Neural progenitor cell (in vitro differentiated cells): Measurements from ENCODE around the gene LATS2. TPM values are rescaled to one million over a fixed set of nuclear protein-coding genes. Genes with fewer than 3 reads are reported as not detected.

Source experiments
- DNase-seq: peaks from one replicate; pipeline ENCODE4 v3.0.0-alpha.2; 2016; ENCODE audit warnings: low spot score
- H2AFZ ChIP-seq: fragments of 200-600 bp; sonication (generic); replicated peaks from 2 replicates; pipeline ENCODE4 v1.6.1; 2016; ENCODE audit warnings: antibody characterized with exemption
- H3F3A ChIP-seq: fragments of 200-600 bp; sonication (generic); 2 replicates; pipeline ENCODE4 v1.6.1; 2016; ENCODE audit warnings: antibody characterized with exemption, low read depth
- H3K27ac ChIP-seq: fragments of 200-600 bp; sonication (generic); 2 replicates; pipeline ENCODE4 v1.5.1; 2016; ENCODE audit warnings: mild to moderate bottlenecking
- H3K27me3 ChIP-seq: fragments of 200-600 bp; sonication (generic); 2 replicates; pipeline ENCODE4 v1.6.1; 2016; ENCODE audit warnings: mild to moderate bottlenecking, moderate library complexity
- H3K36me3 ChIP-seq: fragments of 200-600 bp; sonication (generic); 2 replicates; pipeline ENCODE4 v1.5.1; 2016
- H3K4me1 ChIP-seq: fragments of 200-600 bp; sonication (generic); 2 replicates; pipeline ENCODE4 v1.6.1; 2016; ENCODE audit warnings: mixed run types
- H3K4me2 ChIP-seq: fragments of 200-600 bp; sonication (generic); 2 replicates; pipeline ENCODE4 v1.6.1; 2016
- H3K4me3 ChIP-seq: fragments of 200-600 bp; sonication (generic); 2 replicates; pipeline ENCODE4 v1.5.1; 2016
- H3K79me2 ChIP-seq: fragments of 200-600 bp; sonication (generic); 2 replicates; pipeline ENCODE4 v1.6.1; 2016; ENCODE audit warnings: low read depth
- H3K9ac ChIP-seq: fragments of 200-600 bp; sonication (generic); 2 replicates; pipeline ENCODE4 v1.6.1; 2016
- H3K9me3 ChIP-seq: fragments of 200-600 bp; sonication (generic); 2 replicates; pipeline ENCODE4 v1.5.1; 2016; ENCODE audit warnings: low read depth
- H4K20me1 ChIP-seq: fragments of 200-600 bp; sonication (generic); 2 replicates; pipeline ENCODE4 v1.6.1; 2016; ENCODE audit warnings: low read depth
- H3K27ac Mint-ChIP-seq: 3 replicates; pipeline ENCODE4 v1.8.0; 2021; ENCODE audit warnings: mixed read lengths
- H3K27me3 Mint-ChIP-seq: 2 replicates; pipeline ENCODE4 v1.8.0; 2022; ENCODE audit warnings: low read depth, mild to moderate bottlenecking, inconsistent platforms, moderate library complexity, mixed read lengths; ENCODE audit not compliant: insufficient read depth
- H3K36me3 Mint-ChIP-seq: 3 replicates; pipeline ENCODE4 v1.8.0; 2021; ENCODE audit warnings: mixed read lengths
- H3K4me1 Mint-ChIP-seq: 3 replicates; pipeline ENCODE4 v1.8.0; 2021; ENCODE audit warnings: mixed read lengths
- H3K4me3 Mint-ChIP-seq: 3 replicates; pipeline ENCODE4 v1.8.0; 2021; ENCODE audit warnings: mild to moderate bottlenecking, moderate library complexity, mixed read lengths
- H3K9me3 Mint-ChIP-seq: 3 replicates; pipeline ENCODE4 v1.8.0; 2020; ENCODE audit warnings: mixed read lengths
- EZH2 ChIP-seq: fragments of 200-600 bp; sonication (generic); IDR thresholded peaks from 2 replicates; pipeline ENCODE4 v1.6.1; 2017; ENCODE audit warnings: antibody characterized with exemption, mild to moderate bottlenecking, moderate library complexity
- EZH2phosphoT487 ChIP-seq: fragments of 200-600 bp; sonication (generic); IDR thresholded peaks from 2 replicates; pipeline ENCODE4 v1.6.1; 2017; ENCODE audit warnings: antibody characterized with exemption
- total RNA-seq: library from RNA; depleted of rRNA; stranded (reverse); fragments of >200 nt; gene quantifications from 2 replicates; pipeline ENCODE4 v1.2.3, GENCODE V29; 2015; ENCODE audit warnings: low replicate concordance
- TF ChIP-seq, protein P1 (sequence below): fragments of 200-600 bp; sonication (generic); IDR thresholded peaks from 2 replicates; pipeline ENCODE4 v1.5.1; 2017; ENCODE audit warnings: antibody characterized with exemption, mild to moderate bottlenecking

The LATS2 gene
- total RNA-seq, 1 donor from 2014 or later, result 15.2 TPM

DNA sequence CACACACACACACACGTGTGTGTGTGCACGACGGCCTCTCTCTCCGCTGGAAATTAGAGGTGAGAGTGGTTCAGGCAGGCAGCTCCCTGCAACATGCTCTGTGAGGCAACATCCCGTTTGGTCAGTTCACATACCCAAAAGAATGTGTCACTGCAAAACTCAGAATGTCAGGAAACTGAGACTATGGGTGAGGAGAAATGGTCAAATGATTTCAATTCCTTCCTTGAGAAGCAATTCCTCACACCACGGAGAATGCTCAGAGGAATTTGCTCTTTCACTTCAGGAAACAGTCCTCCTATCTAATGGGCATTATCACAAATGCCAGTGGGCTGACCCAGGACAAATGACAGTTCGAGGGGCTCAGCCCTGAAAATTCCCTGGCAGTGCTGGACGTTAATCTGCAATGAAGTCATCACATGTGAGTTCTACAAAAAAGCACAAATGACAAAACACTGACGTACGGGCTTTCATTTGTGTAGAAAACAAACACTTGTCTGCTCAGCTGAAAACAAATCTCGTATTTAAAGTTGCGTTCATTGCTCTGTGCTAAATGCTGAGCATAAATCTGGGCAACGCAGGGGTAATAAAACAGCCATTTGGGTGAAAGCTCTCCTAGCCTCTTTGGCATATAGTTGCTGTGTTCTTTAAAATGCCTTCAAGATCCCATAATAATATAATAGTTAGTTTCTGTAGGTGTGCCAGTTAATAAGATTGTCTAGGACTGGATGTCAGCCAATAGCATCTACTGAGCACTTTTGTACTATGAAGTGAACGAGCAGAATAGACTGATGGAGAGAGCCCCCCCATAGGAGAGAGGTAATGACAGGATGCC is 18.6 kb upstream of the LATS2 start:
- no peak overlapping the region for H3K4me3 Mint-ChIP-seq
- H3K4me2 ChIP-seq, result no peak overlapping the region

DNA sequence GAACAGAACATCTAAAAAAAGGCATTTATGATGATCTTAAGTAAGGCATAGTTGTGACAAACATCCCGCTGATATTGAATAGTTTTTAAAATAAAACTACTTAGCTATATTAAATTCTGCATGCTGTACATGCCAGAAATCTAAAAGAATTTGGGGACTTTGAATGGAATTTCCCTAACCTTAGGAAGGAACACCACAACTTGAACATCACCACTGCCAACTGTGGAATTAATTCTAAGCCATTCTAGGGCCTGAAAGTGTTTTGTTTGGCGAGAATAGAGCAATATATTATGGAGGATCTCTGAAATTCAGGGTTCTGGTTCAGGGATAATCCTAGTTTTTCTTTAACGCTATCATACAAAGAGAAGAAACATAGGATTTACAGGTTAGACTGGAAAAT is 17.8 kb upstream of the LATS2 start:
- H3K4me2 ChIP-seq, result no peak overlapping the region
- H3K4me1 Mint-ChIP-seq, result peaks cover 22% of the 10 kb centered on the region
- DNase-seq, result no peak
- peaks cover 6% of the 10 kb centered on the region for H3K4me1 ChIP-seq
- H3K27ac Mint-ChIP-seq, result no peak overlapping the region
- no peak overlapping the region for H3K27ac ChIP-seq
- H3K36me3 ChIP-seq, result no peaks in the 10 kb centered on the region
- no peak overlapping the region for H3K4me3 ChIP-seq
- H4K20me1 ChIP-seq, result no peaks in the 10 kb centered on the region
- peaks cover 6% of the 10 kb centered on the region for H3F3A ChIP-seq
- no peak overlapping the region for H3K9ac ChIP-seq
- H3K9me3 ChIP-seq, result no peaks in the 10 kb centered on the region
- no peak overlapping the region for H2AFZ ChIP-seq
- no peaks in the 10 kb centered on the region for H3K79me2 ChIP-seq
- no peaks in the 10 kb centered on the region for H3K27me3 ChIP-seq
- TF ChIP-seq EZH2, result no peak
- TF ChIP-seq, protein P1, sequence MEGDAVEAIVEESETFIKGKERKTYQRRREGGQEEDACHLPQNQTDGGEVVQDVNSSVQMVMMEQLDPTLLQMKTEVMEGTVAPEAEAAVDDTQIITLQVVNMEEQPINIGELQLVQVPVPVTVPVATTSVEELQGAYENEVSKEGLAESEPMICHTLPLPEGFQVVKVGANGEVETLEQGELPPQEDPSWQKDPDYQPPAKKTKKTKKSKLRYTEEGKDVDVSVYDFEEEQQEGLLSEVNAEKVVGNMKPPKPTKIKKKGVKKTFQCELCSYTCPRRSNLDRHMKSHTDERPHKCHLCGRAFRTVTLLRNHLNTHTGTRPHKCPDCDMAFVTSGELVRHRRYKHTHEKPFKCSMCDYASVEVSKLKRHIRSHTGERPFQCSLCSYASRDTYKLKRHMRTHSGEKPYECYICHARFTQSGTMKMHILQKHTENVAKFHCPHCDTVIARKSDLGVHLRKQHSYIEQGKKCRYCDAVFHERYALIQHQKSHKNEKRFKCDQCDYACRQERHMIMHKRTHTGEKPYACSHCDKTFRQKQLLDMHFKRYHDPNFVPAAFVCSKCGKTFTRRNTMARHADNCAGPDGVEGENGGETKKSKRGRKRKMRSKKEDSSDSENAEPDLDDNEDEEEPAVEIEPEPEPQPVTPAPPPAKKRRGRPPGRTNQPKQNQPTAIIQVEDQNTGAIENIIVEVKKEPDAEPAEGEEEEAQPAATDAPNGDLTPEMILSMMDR, result no peak
- TF ChIP-seq EZH2phosphoT487, result no peak
- peaks cover 13% of the 10 kb centered on the region for H3K27me3 Mint-ChIP-seq
- H3K9me3 Mint-ChIP-seq, result no peaks in the 10 kb centered on the region
- H3K4me3 Mint-ChIP-seq, result no peak overlapping the region
- no peaks in the 10 kb centered on the region for H3K36me3 Mint-ChIP-seq

More for the DNA sequence above, 18.6 kb upstream of the LATS2 start:
- Mint-ChIP-seq H3K4me1 (peaks cover 16% of the 10 kb centered on the region), H3K27me3 (peaks cover 13% of the 10 kb centered on the region), H3K9me3 (no peaks in the 10 kb centered on the region), H3K36me3 (no peaks in the 10 kb centered on the region), H3K27ac (no peak overlapping the region)
- Histone ChIP-seq H3K9ac (no peak overlapping the region), H3K27me3 (no peaks in the 10 kb centered on the region), H3K9me3 (no peaks in the 10 kb centered on the region), H4K20me1 (no peaks in the 10 kb centered on the region), H3K27ac (no peak overlapping the region), H3K4me1 (no peaks in the 10 kb centered on the region), H3F3A (peaks cover under 1% of the 10 kb centered on the region), H3K4me3 (no peak overlapping the region), H2AFZ (peak overlapping the region; percentile 1), H3K79me2 (no peaks in the 10 kb centered on the region), H3K36me3 (no peaks in the 10 kb centered on the region)
- DNase-seq, result no peak
- TF ChIP-seq, protein P1, result no peak

DNA sequence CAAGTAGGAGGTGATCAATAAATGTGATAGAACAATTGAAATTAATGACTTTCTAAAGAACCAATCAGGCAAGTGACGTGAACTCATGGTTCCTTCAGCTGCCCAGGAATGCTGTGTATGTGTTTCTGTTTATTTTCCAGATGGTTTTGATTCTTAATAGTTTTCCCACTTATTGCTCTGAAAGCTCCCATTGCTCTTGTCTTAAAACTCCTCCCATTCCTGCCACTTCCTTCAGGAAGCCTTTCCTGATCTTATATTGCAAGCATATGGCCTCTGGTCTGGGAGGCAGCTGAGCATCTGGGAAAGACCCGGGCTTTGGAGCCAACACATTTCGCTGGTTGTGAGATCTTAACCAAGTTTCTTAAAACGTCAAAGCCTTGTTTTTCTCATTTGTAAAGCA is 17.1 kb upstream of the LATS2 start:
- no peak overlapping the region for H3K27ac Mint-ChIP-seq

More for the DNA sequence above, 17.1 kb upstream of the LATS2 start:
- Histone ChIP-seq H3K79me2 (no peaks in the 10 kb centered on the region), H3K9me3 (no peaks in the 10 kb centered on the region), H3K36me3 (no peaks in the 10 kb centered on the region), H3K4me1 (peaks cover 6% of the 10 kb centered on the region), H2AFZ (no peak overlapping the region), H3K27me3 (no peaks in the 10 kb centered on the region), H4K20me1 (no peaks in the 10 kb centered on the region), H3K4me3 (no peak overlapping the region), H3F3A (peaks cover 6% of the 10 kb centered on the region), H3K27ac (no peak overlapping the region), H3K9ac (no peak overlapping the region), H3K4me2 (no peak overlapping the region)
- no peak for DNase-seq
- H3K36me3 Mint-ChIP-seq, result no peaks in the 10 kb centered on the region
- no peaks in the 10 kb centered on the region for H3K9me3 Mint-ChIP-seq
- peaks cover 13% of the 10 kb centered on the region for H3K27me3 Mint-ChIP-seq
- TF ChIP-seq, protein P1, result no peak
- TF ChIP-seq EZH2, result no peak
- no peak for TF ChIP-seq EZH2phosphoT487
- H3K4me3 Mint-ChIP-seq, result no peak overlapping the region
- H3K4me1 Mint-ChIP-seq, result peaks cover 22% of the 10 kb centered on the region
